Muscle of arm (tissue), 12 donors: ENCODE results near the gene DBET. TPM values are rescaled to one million over a fixed set of nuclear protein-coding genes. Genes with fewer than 3 reads are reported as not detected.
"Not testable (repeated sequence)": the region's sequence is repeated elsewhere in the genome, so short reads cannot be mapped to it uniquely, and the experiment has no call there.

Source experiments
- DNase-seq: peaks from one replicate; pipeline ENCODE4 v3.0.0-alpha.2; 2013
- polyA plus RNA-seq, 12 donors: library from polyadenylated mRNA; unstranded; fragments of 120-200 nt; gene quantifications; one replicate each; pipeline ENCODE4 v1.2.1, GENCODE V29; 2013; ENCODE audit not compliant: insufficient read length in 12 of 12

Gene DBET
- polyA plus RNA-seq, 12 donors: 0.05 TPM; not detected in 11

DNA sequence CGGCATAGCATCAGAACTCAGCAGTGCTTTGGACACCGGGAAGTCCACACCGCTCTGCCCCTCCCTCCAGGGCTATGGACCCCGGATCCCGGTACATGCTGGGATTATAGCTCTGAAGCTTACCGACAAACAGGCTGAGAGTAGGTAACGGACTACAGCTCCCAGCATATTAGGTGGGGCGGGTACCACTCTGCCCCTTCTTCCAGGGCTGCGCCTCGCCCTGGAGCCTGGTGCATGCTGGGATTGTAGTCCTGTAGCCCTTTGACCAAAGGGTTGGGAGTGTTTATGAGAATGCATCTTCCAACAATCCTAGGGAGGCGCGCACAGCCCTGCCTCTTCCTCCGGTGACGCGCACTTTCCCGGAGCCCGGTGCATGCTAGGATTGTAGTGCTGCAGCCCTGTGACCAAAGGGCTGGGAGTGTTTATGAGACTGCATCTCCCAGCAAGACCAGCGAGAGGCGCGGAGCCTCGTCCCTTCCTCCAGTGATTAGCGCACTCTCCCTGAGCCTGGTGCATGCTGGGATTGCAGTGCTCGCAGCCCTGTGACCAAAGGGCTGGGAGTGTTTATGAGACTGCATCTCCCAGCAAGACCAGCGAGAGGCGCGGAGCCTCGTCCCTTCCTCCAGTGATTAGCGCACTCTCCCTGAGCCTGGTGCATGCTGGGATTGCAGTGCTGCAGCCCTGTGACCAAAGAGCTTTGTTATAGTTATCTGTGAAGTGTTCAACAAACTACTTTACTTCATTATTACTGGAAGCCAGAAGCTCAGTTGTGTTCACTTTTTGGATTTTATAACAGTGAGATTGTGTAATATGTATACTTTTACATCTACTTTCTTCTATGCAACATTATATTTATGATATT lies 14.7 kb upstream of the DBET start:
- not testable (repeated sequence) for DNase-seq

DNA sequence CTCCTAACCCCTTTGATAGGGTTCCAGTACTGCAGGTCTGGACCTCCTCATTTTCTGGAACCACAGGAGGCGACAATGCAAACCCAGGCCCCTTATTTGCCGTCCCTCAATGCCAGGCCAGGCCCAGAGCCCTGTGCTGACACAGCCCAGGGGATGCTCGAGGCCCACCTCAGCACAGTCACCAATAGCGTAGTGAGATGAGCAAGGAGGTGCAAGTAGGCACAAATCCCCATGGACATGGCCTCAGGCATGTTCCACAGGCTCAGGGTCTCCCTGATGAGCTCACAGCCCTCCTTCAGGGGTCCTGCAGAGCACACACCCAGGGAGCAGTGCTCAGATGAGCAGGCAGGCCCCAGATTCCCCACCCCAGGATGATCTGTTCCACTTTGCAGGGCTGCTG lies 5.3 kb upstream of the DBET start:
- DNase-seq: not testable (repeated sequence)

GRCh38 chr4:190064805-190065204 lies 503 bp downstream of the DBET start:
- not testable (repeated sequence) for DNase-seq

DNA sequence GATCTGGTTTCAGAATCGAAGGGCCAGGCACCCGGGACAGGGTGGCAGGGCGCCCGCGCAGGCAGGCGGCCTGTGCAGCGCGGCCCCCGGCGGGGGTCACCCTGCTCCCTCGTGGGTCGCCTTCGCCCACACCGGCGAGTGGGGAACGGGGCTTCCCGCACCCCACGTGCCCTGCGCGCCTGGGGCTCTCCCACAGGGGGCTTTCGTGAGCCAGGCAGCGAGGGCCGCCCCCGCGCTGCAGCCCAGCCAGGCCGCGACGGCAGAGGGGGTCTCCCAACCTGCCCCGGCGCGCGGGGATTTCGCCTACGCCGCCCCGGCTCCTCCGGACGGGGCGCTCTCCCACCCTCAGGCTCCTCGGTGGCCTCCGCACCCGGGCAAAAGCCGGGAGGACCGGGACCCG lies 4.0 kb downstream of the DBET start:
- DNase-seq: not testable (repeated sequence)

DNA sequence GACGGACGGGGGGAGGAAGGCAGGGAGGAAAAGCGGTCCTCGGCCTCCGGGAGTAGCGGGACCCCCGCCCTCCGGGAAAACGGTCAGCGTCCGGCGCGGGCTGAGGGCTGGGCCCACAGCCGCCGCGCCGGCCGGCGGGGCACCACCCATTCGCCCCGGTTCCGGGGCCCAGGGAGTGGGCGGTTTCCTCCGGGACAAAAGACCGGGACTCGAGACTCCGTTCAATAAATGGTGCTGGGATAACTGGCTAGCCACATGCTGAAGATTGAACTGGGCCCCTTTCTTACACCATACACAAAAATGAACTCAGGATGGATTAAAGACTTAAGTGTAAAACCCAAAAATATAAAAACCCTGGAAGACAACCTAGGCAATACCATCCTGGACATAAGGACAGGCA lies 28.8 kb downstream of the DBET start:
- not testable (repeated sequence) for DNase-seq

DNA sequence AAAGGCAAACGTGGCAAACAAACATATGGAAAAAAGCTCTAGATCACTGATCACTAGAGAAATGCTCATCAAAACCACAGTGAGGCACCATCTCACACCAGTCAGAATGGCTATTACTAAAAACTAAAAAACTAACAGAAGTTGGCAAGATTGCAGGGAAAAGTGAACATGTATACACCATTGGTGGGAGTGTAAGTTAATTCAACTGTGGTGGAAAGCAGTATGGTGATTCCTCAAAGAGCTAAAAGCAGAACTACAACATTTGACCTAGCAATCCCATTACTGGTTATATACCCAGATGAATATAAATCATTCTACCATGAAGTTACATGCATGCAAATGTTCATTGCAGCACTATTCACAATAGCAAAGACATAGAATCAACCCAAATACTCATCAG lies 29.7 kb downstream of the DBET start:
- DNase-seq: not testable (repeated sequence)

DNA sequence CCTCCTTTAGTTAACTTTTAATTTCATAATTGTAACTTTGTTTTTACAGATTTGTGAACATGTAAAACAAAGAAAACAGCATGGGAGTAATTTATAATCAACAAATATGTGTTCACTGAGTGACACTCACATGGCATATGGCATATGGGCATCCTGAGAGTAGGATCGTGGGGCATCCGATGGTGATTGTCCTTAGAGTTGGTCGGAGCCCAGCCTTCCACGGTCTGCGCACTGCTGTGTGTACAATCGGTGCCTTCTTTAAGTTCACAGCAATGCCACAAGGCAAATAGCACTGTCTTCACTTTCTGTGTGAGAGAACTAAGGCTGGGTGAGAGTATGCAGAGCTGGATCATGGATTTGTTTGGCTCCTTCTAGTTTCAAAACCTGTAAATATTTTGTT lies 31.0 kb downstream of the DBET start:
- not testable (repeated sequence) for DNase-seq

DNA sequence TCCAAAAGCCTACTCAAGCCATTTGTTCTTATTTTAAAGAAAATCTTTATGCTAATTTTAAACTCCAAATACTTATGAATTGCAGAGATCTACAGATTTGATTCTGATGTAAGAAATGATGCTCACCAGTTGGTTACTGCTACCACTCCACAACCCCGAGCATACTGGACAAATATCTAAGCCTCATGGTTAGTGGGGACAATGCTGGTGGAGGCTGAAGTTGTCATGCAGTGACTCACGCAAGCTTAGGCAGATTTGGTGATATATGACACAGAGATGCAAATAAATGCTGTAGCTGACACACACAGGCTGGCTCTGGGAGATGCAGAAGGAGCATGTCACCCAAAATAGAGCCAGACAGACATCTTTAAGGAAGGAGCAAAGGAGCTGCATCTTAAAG lies 35.3 kb downstream of the DBET start:
- not testable (repeated sequence) for DNase-seq

- not testable (repeated sequence) for DNase-seq
These were observed 37.2 kb downstream of the DBET start for GRCh38 chr4:190101525-190101924.

DNA sequence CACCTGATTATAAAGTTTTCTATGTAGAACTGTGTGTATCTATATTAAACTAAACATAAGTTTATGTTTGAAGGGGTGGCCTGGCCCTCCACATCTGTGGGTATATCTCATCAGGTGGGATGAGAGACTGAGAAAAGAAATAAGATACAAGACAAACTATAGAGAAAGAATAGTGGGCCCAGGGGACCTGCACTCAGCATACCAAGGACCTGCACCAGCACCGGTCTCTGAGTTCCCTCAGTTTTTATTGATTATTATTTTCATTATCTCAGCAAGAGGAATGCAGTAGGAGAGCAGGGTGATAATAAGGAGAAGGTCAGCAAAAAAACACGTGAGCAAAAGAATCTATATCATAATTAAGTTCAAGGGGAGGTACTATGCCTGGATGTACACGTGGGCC lies 41.9 kb downstream of the DBET start:
- DNase-seq: not testable (repeated sequence)

DNA sequence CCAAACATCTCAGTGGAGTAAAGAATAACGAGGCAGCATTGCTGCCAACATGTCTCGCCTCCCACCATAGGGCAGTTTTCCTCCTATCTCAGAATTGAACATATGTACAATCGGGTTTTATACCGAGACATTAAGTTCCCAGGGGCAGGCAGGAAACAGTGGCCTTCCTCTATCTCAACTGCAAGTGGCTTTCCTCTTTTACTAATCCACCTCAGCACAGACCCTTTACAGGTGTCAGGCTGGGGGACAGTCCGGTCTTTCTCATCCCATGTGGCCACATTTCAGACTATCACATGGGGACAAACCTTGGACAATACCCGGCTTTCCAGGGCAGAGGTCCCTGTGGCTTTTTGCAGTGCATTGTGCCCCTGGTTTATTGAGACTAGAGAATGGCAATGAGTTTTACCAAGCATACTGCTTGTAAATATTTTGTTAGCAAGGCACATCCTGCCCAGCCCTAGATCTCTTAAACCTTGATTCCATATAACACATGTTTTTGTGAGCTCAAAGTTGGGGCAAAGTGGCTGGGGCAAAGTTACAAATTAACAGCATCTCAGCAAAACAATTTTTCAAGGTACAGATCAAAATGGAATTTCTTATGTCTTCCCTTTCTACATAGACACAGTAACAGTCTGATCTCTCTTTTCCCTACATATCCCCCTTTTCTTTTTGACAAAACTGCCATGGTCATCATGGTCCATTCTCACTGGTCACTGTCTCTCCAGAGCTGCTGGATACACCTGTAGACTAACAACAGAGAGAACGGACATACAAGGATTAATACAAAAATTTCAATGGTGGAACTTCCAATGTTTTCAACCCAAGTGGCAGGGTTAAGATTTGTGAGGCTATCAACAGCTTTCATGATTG lies 42.5 kb downstream of the DBET start:
- DNase-seq: not testable (repeated sequence)

- DNase-seq: not testable (repeated sequence)
These were observed 43.6 kb downstream of the DBET start for GRCh38 chr4:190107766-190108485.

DNA sequence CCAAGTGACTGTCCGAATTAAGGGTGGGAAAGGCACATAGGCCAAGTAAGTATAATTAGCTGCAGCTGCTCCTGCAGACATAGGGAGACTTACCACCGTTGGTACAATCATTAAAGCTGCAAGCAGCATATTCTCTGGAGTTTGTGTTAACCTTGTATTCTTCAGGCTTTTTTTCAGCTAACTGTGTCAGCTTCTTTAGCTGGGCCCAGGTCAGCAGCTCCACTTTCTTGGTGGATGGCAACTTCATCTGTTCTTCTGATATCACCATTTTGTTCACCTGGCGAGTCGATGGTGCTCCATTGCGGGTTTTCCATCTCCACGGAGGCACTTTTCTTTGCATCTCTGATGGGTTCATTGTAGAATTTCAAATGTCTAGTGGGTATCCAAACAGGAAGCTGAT lies 44.5 kb downstream of the DBET start:
- not testable (repeated sequence) for DNase-seq

DNA sequence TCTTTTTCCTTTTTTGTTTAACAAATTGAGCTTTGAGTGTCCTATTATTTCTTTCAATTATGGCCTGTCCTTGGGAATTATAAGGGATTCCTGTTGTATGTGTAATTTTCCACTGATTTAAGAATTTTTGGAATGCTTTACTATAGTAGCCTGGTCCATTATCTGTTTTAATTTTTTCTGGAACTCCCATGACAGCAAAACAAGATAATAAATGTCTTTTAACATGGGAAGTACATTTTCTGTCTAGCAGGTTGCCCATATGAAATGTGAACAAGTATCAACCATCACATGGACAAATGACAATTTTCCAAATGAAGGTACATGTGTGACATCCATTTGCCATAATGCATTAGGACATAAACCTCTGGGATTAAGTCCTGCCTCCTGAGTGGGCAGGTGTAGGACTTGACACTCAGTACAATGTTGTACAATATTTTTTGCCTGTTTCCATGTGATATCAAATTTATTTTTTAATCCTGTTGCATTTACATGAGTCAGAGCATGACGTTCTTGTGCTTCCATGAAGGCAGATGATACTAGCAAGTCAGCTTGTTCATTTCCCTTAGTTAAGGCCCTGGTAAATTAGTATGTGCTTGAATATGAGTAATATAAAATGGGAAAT lies 45.2 kb downstream of the DBET start:
- DNase-seq: not testable (repeated sequence)

- not testable (repeated sequence) for DNase-seq
These were observed 45.7 kb downstream of the DBET start for GRCh38 chr4:190110033-190110432.

- not testable (repeated sequence) for DNase-seq
These were observed 46.4 kb downstream of the DBET start for GRCh38 chr4:190110570-190111295.

GRCh38 chr4:190112879-190113278 lies 48.6 kb downstream of the DBET start:
- not testable (repeated sequence) for DNase-seq

DNA sequence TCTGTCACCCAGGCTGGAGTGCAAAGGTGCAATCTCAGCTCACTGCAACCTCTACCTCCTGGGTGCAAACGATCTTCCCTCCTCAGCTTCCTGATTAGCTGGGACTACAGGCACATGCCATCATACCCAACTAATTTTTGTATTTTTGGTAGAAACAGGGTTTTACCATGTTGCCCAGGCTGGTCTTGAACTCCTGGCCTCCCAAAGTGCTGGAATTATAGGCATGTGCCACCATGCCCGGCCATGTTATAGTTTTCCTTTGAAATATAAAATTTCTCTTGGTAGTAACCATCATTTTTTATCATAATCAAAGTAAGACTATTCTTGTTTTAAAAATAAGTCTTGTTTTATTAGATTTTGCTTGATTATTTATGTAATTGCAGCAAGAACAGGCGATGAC lies 50.7 kb downstream of the DBET start:
- DNase-seq: not testable (repeated sequence)
